GM12864 (cell line): ENCODE measurements around the gene RELB.

Experiments used
- DNase-seq: peaks from one replicate; pipeline ENCODE4 v3.0.0-alpha.2; 2011; ENCODE audit warnings: low read depth
- H3K4me3 ChIP-seq: 2 replicates; pipeline ENCODE4 v1.5.1; 2011; ENCODE audit warnings: mild to moderate bottlenecking, low read depth, low read length, control low read depth
- CTCF ChIP-seq: IDR thresholded peaks from 2 replicates; pipeline ENCODE4 v1.5.1; 2011; ENCODE audit warnings: low read depth, mild to moderate bottlenecking, moderate library complexity, low read length, control low read depth, inconsistent platforms; ENCODE audit errors: missing control alignments

Gene RELB

GRCh38 chr19:45086480-45086879 lies 85.2 kb downstream of the RELB start:
- no peak for DNase-seq
- no peak overlapping the region for H3K4me3 ChIP-seq
- TF ChIP-seq CTCF, result no peak

DNA sequence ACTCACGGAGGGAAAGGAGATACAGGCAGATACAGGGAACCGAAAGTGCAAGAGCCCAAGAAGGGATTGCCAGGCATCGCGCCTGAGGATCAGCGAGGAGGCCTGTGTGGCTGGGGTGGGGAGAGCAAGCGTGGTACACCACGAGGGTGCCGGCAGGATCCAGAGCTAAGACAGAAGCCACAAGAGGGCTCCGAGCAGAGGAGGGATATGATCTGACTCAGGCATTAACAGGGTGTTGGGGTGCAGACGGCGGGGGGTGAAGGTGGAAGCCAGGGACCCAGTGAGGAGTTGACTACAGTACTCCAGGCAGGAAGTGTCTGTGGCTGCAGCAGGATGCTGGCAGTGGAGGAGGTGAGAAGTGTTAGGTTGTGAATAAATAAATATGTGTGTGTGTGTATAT lies 86.3 kb downstream of the RELB start:
- no peak for TF ChIP-seq CTCF
- H3K4me3 ChIP-seq, result no peak overlapping the region
- DNase-seq, result no peak
